ENCODE data around the gene PLPPR5.

DNA sequence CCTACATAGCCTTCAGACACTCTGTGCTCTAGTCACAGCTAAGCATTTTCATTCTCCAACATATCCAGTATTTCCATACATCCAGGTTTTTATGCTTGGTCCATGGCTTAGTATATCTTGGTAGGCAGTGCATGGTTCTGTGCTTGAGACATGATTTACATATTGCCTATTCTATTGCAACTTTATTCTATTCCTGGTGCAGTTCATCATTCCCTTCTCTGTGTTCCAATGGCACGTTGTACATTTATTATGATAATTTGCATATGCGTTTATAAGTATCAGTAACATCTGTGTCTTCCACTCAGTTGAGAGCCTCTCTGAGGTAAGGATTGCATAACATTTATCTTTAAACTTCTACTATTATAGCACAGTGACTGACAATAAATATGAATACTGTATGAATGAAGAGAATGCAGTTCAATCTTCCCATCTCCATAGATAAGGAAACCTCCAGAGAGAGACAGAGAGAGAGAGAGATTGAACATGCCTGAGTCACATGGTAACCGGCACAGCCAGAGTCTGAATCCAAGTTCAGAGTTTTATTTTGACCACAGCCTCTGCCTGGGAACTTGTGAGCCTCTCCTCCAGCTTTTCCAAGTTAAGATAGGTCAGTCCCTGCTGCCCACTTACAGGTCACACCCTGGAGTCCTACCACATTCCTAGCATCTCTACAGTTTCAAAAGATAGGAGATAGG, 41.5 kb downstream of the PLPPR5 start:
- TF ChIP-seq, protein P1, sequence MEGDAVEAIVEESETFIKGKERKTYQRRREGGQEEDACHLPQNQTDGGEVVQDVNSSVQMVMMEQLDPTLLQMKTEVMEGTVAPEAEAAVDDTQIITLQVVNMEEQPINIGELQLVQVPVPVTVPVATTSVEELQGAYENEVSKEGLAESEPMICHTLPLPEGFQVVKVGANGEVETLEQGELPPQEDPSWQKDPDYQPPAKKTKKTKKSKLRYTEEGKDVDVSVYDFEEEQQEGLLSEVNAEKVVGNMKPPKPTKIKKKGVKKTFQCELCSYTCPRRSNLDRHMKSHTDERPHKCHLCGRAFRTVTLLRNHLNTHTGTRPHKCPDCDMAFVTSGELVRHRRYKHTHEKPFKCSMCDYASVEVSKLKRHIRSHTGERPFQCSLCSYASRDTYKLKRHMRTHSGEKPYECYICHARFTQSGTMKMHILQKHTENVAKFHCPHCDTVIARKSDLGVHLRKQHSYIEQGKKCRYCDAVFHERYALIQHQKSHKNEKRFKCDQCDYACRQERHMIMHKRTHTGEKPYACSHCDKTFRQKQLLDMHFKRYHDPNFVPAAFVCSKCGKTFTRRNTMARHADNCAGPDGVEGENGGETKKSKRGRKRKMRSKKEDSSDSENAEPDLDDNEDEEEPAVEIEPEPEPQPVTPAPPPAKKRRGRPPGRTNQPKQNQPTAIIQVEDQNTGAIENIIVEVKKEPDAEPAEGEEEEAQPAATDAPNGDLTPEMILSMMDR (IDR thresholded peaks at IDR 0.05 in 2 of 3, conservative IDR thresholded peaks at IDR 0.05 in 1 of 3; ENCODE audit: control insufficient read depth in 2 of 3, extremely low read depth in 1 of 3, insufficient read depth in 1 of 3, low read depth in 3 of 3, low read length in 3 of 3), result no peak
- TF ChIP-seq DPF2 (IDR thresholded peaks at IDR 0.05) (no peak), MXI1 (IDR thresholded peaks at IDR 0.05; ENCODE audit: low read depth, low read length) (no peak), NFYA (IDR thresholded peaks at IDR 0.05; ENCODE audit: borderline replicate concordance, low read depth, low read length) (no peak), ETV6 (conservative IDR thresholded peaks at IDR 0.05 in 1 of 2, IDR thresholded peaks at IDR 0.05 in 1 of 2; ENCODE audit: borderline replicate concordance in 1 of 2, low read depth in 1 of 2) (no peak), POLR2AphosphoS5 (IDR thresholded peaks at IDR 0.05; ENCODE audit: low read length) (no peak), RCOR1 (conservative IDR thresholded peaks at IDR 0.05; ENCODE audit: low read depth, low read length) (no peak), POLR2A (IDR thresholded peaks at IDR 0.05; ENCODE audit: low read depth, low read length) (no peak)
- TF ChIP-seq, protein P2, sequence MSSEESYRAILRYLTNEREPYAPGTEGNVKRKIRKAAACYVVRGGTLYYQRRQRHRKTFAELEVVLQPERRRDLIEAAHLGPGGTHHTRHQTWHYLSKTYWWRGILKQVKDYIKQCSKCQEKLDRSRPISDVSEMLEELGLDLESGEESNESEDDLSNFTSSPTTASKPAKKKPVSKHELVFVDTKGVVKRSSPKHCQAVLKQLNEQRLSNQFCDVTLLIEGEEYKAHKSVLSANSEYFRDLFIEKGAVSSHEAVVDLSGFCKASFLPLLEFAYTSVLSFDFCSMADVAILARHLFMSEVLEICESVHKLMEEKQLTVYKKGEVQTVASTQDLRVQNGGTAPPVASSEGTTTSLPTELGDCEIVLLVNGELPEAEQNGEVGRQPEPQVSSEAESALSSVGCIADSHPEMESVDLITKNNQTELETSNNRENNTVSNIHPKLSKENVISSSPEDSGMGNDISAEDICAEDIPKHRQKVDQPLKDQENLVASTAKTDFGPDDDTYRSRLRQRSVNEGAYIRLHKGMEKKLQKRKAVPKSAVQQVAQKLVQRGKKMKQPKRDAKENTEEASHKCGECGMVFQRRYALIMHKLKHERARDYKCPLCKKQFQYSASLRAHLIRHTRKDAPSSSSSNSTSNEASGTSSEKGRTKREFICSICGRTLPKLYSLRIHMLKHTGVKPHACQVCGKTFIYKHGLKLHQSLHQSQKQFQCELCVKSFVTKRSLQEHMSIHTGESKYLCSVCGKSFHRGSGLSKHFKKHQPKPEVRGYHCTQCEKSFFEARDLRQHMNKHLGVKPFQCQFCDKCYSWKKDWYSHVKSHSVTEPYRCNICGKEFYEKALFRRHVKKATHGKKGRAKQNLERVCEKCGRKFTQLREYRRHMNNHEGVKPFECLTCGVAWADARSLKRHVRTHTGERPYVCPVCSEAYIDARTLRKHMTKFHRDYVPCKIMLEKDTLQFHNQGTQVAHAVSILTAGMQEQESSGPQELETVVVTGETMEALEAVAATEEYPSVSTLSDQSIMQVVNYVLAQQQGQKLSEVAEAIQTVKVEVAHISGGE (CRISPR knock-in tag; IDR thresholded peaks at IDR 0.05), result no peak
- TF ChIP-seq, protein P3, sequence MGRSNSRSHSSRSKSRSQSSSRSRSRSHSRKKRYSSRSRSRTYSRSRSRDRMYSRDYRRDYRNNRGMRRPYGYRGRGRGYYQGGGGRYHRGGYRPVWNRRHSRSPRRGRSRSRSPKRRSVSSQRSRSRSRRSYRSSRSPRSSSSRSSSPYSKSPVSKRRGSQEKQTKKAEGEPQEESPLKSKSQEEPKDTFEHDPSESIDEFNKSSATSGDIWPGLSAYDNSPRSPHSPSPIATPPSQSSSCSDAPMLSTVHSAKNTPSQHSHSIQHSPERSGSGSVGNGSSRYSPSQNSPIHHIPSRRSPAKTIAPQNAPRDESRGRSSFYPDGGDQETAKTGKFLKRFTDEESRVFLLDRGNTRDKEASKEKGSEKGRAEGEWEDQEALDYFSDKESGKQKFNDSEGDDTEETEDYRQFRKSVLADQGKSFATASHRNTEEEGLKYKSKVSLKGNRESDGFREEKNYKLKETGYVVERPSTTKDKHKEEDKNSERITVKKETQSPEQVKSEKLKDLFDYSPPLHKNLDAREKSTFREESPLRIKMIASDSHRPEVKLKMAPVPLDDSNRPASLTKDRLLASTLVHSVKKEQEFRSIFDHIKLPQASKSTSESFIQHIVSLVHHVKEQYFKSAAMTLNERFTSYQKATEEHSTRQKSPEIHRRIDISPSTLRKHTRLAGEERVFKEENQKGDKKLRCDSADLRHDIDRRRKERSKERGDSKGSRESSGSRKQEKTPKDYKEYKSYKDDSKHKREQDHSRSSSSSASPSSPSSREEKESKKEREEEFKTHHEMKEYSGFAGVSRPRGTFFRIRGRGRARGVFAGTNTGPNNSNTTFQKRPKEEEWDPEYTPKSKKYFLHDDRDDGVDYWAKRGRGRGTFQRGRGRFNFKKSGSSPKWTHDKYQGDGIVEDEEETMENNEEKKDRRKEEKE (IDR thresholded peaks at IDR 0.05), result no peak

All from GM12878 (cell line).